Tibial nerve (tissue), 4 donors: Measurements from ENCODE around the gene DUSP6. TPM values are rescaled to one million over a fixed set of nuclear protein-coding genes. Genes with fewer than 3 reads are reported as not detected.

ENCODE experiments used
- DNase-seq, 2 donors: peaks; one replicate each; pipeline ENCODE4 v3.0.0-alpha.2; 2019; ENCODE audit warnings: low spot score in 2 of 2
- H3K27ac ChIP-seq, 4 donors: fragments of 200-600 bp; sonication (generic) in 3 of 4; one replicate each; pipeline ENCODE4 v1.5.1; 2017 to 2019; ENCODE audit warnings: mild to moderate bottlenecking in 1 of 4
- H3K27me3 ChIP-seq, 2 donors: fragments of 200-600 bp; sonication (generic) in 1 of 2; one replicate each; pipeline versions ENCODE4 v1.5.1 to v1.6.0; 2017 to 2019
- H3K36me3 ChIP-seq, 3 donors: fragments of 200-600 bp; sonication (generic); one replicate each; pipeline ENCODE4 v1.5.1; 2018 to 2019
- H3K4me1 ChIP-seq, 4 donors: fragments of 200-600 bp; sonication (generic) in 3 of 4; one replicate each; pipeline ENCODE4 v1.5.1; 2017 to 2019
- H3K4me3 ChIP-seq, 4 donors: fragments of 200-600 bp; sonication (generic) in 3 of 4; one replicate each; pipeline ENCODE4 v1.5.1; 2017 to 2019; ENCODE audit warnings: mild to moderate bottlenecking in 1 of 4, moderate library complexity in 1 of 4
- H3K9me3 ChIP-seq, 4 donors: fragments of 200-600 bp; sonication (generic) in 3 of 4; one replicate each; pipeline ENCODE4 v1.5.1; 2017 to 2019
- CTCF ChIP-seq, 5 experiments: fragments of 200-600 bp in 3 of 5; fragments of 450-650 bp in 2 of 5; sonication (generic) in 3 of 5; IDR thresholded peaks; one replicate each; pipeline ENCODE4 v1.5.1; 2016 to 2019; ENCODE audit warnings: antibody characterized with exemption in 5 of 5, mild to moderate bottlenecking in 3 of 5, moderate library complexity in 2 of 5
- EP300 ChIP-seq, 2 donors: sonication (generic); formaldehyde crosslinking; IDR thresholded peaks; one replicate each; pipeline ENCODE4 v1.6.1; 2017; ENCODE audit warnings: antibody characterized with exemption in 2 of 2, mild to moderate bottlenecking in 1 of 2
- POLR2A ChIP-seq, 2 donors: fragments of 450-650 bp; IDR thresholded peaks; one replicate each; pipeline ENCODE4 v1.6.1; 2017; ENCODE audit warnings: antibody characterized with exemption in 2 of 2, mild to moderate bottlenecking in 2 of 2, moderate library complexity in 2 of 2
- WGBS, 2 donors: methylation state at CpG; one replicate each; pipeline ENCODE4 v1.1.5; 2018; 5-methylcytosine and 5-hydroxymethylcytosine counted together
- total RNA-seq, 4 donors: library from RNA; depleted of rRNA; stranded (reverse); fragments of >200 nt; gene quantifications; one replicate each; pipeline ENCODE4 v1.1.0, GENCODE V29; 2016

Gene DUSP6
- total RNA-seq, 4 donors from 2014 or later = 66.5 to 85.2 (median 72.8) TPM

GRCh38 chr12:89309815-89310214, 42.5 kb downstream of the DUSP6 start:
- no peak for TF ChIP-seq EP300 (IDR thresholded peaks at IDR 0.05)
- no peak for TF ChIP-seq POLR2A (IDR thresholded peaks at IDR 0.05)
- no peak for TF ChIP-seq CTCF (IDR thresholded peaks at IDR 0.05)
- no peak for DNase-seq
- Histone ChIP-seq H3K4me3 (no peak overlapping the region), H3K27me3 (no peaks in the 10 kb centered on the region), H3K36me3 (no peaks in the 10 kb centered on the region), H3K4me1 (no peaks in the 10 kb centered on the region), H3K27ac (no peak overlapping the region), H3K9me3 (no peaks in the 10 kb centered on the region)
- WGBS, 2 donors = 66 to 71% methylated on average over 4 of the region's 4 CpGs

DNA sequence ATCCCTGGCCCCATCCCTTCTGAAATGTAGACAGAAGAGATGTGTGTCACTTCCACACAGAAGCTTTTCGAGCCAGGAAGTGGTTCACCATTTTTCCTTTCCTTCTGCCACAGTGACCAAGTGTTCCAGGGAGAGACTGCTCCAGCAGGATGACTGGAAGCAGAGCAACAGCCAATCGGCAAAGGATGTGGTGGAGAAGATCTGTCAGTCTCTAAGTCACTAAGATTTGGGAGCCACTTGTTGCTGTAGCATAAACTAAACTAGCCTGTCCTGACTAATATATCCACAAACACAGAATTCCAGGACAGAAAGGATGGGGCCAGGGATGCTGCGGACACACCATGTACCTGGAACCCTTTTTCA, 42.9 kb downstream of the DUSP6 start:
- 82 to 86% methylated on average over 3 of the region's 3 CpGs for WGBS, 2 donors
- no peak overlapping the region for H3K27ac ChIP-seq

DNA sequence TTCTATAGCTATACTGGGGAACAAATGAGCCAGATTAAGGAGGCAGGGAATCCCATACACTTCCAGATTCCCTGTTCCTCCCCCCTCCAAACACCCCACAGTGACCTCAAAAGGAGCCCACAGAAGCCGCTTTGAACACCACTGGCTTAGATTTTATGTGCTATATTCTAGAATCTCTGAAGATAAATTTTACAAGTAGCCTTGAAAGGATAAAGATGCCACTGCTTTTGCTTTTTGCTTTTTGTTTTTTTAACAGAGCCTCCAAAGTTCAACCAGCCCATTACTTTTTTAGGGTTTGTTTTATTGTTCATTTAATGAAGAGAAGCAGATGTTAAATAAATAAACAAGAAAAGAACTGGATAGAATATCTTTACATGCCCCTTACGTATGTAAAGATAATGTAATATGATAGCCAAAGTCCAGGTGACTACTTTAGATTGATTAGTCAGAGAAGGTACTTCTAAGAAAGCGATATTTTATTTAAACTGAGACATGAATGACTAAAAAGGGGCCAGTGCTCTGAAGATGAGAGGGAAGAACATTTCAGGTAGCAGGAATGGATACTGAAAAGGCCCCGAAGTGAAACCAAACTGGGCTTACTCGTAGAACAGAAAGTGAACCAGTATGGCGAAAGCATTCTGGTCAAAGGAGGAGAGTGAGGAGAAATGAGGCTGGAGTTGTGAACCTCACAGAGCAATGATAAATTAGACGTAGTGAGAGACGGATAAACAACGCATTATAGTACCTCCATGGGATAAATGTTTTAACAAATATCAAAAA, 44.6 kb downstream of the DUSP6 start:
- H3K27ac ChIP-seq = no peak overlapping the region

More for the DNA sequence above, 42.9 kb downstream of the DUSP6 start:
- Histone ChIP-seq H3K4me3 (no peak overlapping the region), H3K4me1 (no peaks in the 10 kb centered on the region), H3K27me3 (no peaks in the 10 kb centered on the region), H3K9me3 (no peaks in the 10 kb centered on the region), H3K36me3 (no peaks in the 10 kb centered on the region)
- TF ChIP-seq EP300 (IDR thresholded peaks at IDR 0.05) (no peak), CTCF (IDR thresholded peaks at IDR 0.05) (no peak), POLR2A (IDR thresholded peaks at IDR 0.05) (no peak)
- no peak for DNase-seq

GRCh38 chr12:89306827-89307473, 45.4 kb downstream of the DUSP6 start:
- H3K9me3 ChIP-seq = no peaks in the 10 kb centered on the region
- no peak overlapping the region for H3K27ac ChIP-seq
- TF ChIP-seq CTCF (IDR thresholded peaks at IDR 0.05) (no peak), POLR2A (IDR thresholded peaks at IDR 0.05) (no peak), EP300 (IDR thresholded peaks at IDR 0.05) (no peak)
- no peaks in the 10 kb centered on the region for H3K4me1 ChIP-seq
- no peak for DNase-seq
- no peaks in the 10 kb centered on the region for H3K36me3 ChIP-seq
- H3K27me3 ChIP-seq = no peaks in the 10 kb centered on the region
- no peak overlapping the region for H3K4me3 ChIP-seq
- 65 to 71% methylated on average over 5 of the region's 5 CpGs for WGBS, 2 donors

More for the DNA sequence above, 44.6 kb downstream of the DUSP6 start:
- DNase-seq = no peak
- Histone ChIP-seq H3K36me3 (no peaks in the 10 kb centered on the region), H3K27me3 (no peaks in the 10 kb centered on the region), H3K4me3 (no peak overlapping the region), H3K9me3 (no peaks in the 10 kb centered on the region), H3K4me1 (no peaks in the 10 kb centered on the region)
- 91 to 92% methylated on average over 9 of the region's 9 CpGs for WGBS, 2 donors
- TF ChIP-seq CTCF (IDR thresholded peaks at IDR 0.05) (no peak), POLR2A (IDR thresholded peaks at IDR 0.05) (no peak), EP300 (IDR thresholded peaks at IDR 0.05) (no peak)

- WGBS, 2 donors = 74% methylated on average over 1 of the region's 1 CpG
- no peak for DNase-seq
- no peaks in the 10 kb centered on the region for H3K9me3 ChIP-seq
- TF ChIP-seq CTCF (IDR thresholded peaks at IDR 0.05) = no peak
- no peak overlapping the region for H3K4me3 ChIP-seq
- H3K27me3 ChIP-seq = no peaks in the 10 kb centered on the region
- H3K27ac ChIP-seq = no peak overlapping the region
- no peaks in the 10 kb centered on the region for H3K4me1 ChIP-seq
- no peaks in the 10 kb centered on the region for H3K36me3 ChIP-seq
Measured at GRCh38 chr12:89305373-89305772, 46.9 kb downstream of the DUSP6 start.
